Activated T-helper 1 cell treated with anti-CD3 and anti-CD28 coated beads, Interleukin-12 subunit alpha, Interleukin-12 subunit beta, Interleukin-2, Interleukin-4 antibody, amounts not matched to agents 30 ng/mL and 10 ng/mL and 1 ng/mL, durations not matched to agents 14 hours and 24 hours and 36 hours (primary cell): Measurements from ENCODE around the gene DIAPH2. TPM values are rescaled to one million over a fixed set of nuclear protein-coding genes. Genes with fewer than 3 reads are reported as not detected.
"Not testable (repeated sequence)": the region's sequence is repeated elsewhere in the genome, so short reads cannot be mapped to it uniquely, and the experiment has no call there.

Source experiments
- DNase-seq: peaks from one replicate; pipeline ENCODE4 v3.0.0; 2021; ENCODE audit warnings: low spot score
- H3K27ac Mint-ChIP-seq: one replicate; pipeline ENCODE4 v1.8.0; 2021; ENCODE audit warnings: mild to moderate bottlenecking, mixed read lengths
- H3K27me3 Mint-ChIP-seq: one replicate; pipeline ENCODE4 v1.8.0; 2022; ENCODE audit warnings: mild to moderate bottlenecking, moderate library complexity, mixed read lengths; ENCODE audit not compliant: insufficient read depth
- H3K36me3 Mint-ChIP-seq: one replicate; pipeline ENCODE4 v1.8.0; 2021; ENCODE audit warnings: low read depth, mixed read lengths
- H3K4me1 Mint-ChIP-seq: one replicate; pipeline ENCODE4 v1.8.0; 2021; ENCODE audit warnings: low read depth, mixed read lengths
- H3K4me3 Mint-ChIP-seq: one replicate; pipeline ENCODE4 v1.8.0; 2021; ENCODE audit warnings: mild to moderate bottlenecking, moderate library complexity, mixed read lengths
- H3K9me3 Mint-ChIP-seq: one replicate; pipeline ENCODE4 v1.8.0; 2021; ENCODE audit warnings: mixed read lengths
- intact Hi-C: fragments of 100-400 bp; cut with micrococcal nuclease; formaldehyde crosslinking; loops from one replicate; pipeline ENCODE4 v1.15.1; 2024
- total RNA-seq: library from RNA; stranded (reverse); gene quantifications from 2 replicates; pipeline ENCODE4 v1.2.3, GENCODE V29; 2022

DIAPH2 gene
- total RNA-seq, 1 donor from 2014 or later = 10.8 TPM

GRCh38 chrX:96729053-96729452 lies 44.4 kb downstream of the DIAPH2 start:
- peaks cover 9% of the 10 kb centered on the region for H3K4me1 Mint-ChIP-seq
- no peak for DNase-seq
- intact Hi-C loops = no loop called here
- H3K4me3 Mint-ChIP-seq = no peak overlapping the region
- H3K36me3 Mint-ChIP-seq = no peaks in the 10 kb centered on the region
- no peak overlapping the region for H3K27ac Mint-ChIP-seq
- no peaks in the 10 kb centered on the region for H3K27me3 Mint-ChIP-seq
- H3K9me3 Mint-ChIP-seq = no peaks in the 10 kb centered on the region

DNA sequence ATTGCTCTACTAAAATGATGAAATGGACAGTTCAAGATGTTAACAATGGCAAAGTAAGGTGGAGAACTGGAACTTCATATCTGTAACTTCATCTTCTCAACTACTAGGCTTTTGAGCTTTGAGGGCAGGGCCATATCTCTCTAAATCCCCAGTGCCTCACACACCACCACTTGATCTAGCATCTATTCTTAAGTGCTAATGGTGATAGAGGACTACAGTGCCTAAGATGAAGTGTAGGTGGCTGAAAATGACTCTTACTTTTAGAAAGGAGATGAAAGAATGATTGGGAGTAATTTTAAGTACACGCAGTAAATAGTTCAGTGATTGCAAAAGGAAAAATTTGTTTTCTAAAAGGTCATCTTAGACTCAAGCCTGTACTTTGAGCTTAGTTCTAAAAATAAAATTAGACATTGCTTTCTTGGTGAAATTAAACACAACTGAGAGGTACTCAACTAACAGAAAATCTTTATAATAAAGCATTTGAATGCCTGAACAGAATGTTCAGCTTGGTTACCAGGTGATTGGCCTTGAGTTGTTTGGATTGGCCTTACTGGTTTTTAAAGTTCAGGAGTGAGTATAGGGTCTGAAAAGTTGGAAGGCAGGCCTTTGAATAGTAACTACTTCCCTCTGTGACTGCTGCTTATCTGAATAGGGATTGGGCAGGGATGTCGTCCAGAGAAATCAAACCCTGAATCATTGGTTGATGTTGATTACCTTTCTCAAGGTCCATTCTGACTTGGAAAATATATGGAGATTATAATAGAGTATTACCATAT lies 45.4 kb downstream of the DIAPH2 start:
- H3K27me3 Mint-ChIP-seq = no peaks in the 10 kb centered on the region
- H3K9me3 Mint-ChIP-seq = no peaks in the 10 kb centered on the region
- H3K36me3 Mint-ChIP-seq = no peaks in the 10 kb centered on the region

GRCh38 chrX:96731000-96731399 lies 46.4 kb downstream of the DIAPH2 start:
- H3K9me3 Mint-ChIP-seq, H3K4me1 Mint-ChIP-seq, H3K27ac Mint-ChIP-seq, H3K36me3 Mint-ChIP-seq, H3K27me3 Mint-ChIP-seq, H3K4me3 Mint-ChIP-seq, intact Hi-C loops, DNase-seq: not testable (repeated sequence)

More for the DNA sequence above, 45.4 kb downstream of the DIAPH2 start:
- no peak overlapping the region for H3K4me3 Mint-ChIP-seq
- intact Hi-C loops = no loop called here
- DNase-seq = no peak
- peaks cover 9% of the 10 kb centered on the region for H3K4me1 Mint-ChIP-seq
- no peak overlapping the region for H3K27ac Mint-ChIP-seq

GRCh38 chrX:96743367-96744073 lies 58.9 kb downstream of the DIAPH2 start:
- Mint-ChIP-seq H3K27me3 (no peaks in the 10 kb centered on the region), H3K36me3 (peaks cover 3% of the 10 kb centered on the region), H3K4me1 (no peaks in the 10 kb centered on the region), H3K9me3 (no peaks in the 10 kb centered on the region), H3K27ac (no peak overlapping the region), H3K4me3 (no peak overlapping the region)
- intact Hi-C loops = no loop called here
- DNase-seq = no peak

- no peak overlapping the region for H3K4me3 Mint-ChIP-seq
- H3K27ac Mint-ChIP-seq = no peak overlapping the region
- no peaks in the 10 kb centered on the region for H3K36me3 Mint-ChIP-seq
- H3K4me1 Mint-ChIP-seq = no peaks in the 10 kb centered on the region
- intact Hi-C loops = no loop called here
- no peaks in the 10 kb centered on the region for H3K27me3 Mint-ChIP-seq
- no peaks in the 10 kb centered on the region for H3K9me3 Mint-ChIP-seq
- no peak for DNase-seq
These were observed 68.1 kb downstream of the DIAPH2 start for GRCh38 chrX:96752781-96753180.

GRCh38 chrX:96753230-96753629 lies 68.6 kb downstream of the DIAPH2 start:
- no peak overlapping the region for H3K27ac Mint-ChIP-seq
- H3K27me3 Mint-ChIP-seq = no peaks in the 10 kb centered on the region
- no peak for DNase-seq
- intact Hi-C loops = no loop called here
- H3K9me3 Mint-ChIP-seq = no peaks in the 10 kb centered on the region
- H3K36me3 Mint-ChIP-seq = no peaks in the 10 kb centered on the region
- H3K4me3 Mint-ChIP-seq = no peak overlapping the region
- H3K4me1 Mint-ChIP-seq = no peaks in the 10 kb centered on the region

GRCh38 chrX:96756491-96756890 lies 71.8 kb downstream of the DIAPH2 start:
- H3K27ac Mint-ChIP-seq = no peak overlapping the region
- no peaks in the 10 kb centered on the region for H3K36me3 Mint-ChIP-seq
- H3K4me3 Mint-ChIP-seq = no peak overlapping the region
- no peaks in the 10 kb centered on the region for H3K4me1 Mint-ChIP-seq
- intact Hi-C loops = no loop called here
- no peaks in the 10 kb centered on the region for H3K9me3 Mint-ChIP-seq
- DNase-seq = no peak
- no peaks in the 10 kb centered on the region for H3K27me3 Mint-ChIP-seq

DNA sequence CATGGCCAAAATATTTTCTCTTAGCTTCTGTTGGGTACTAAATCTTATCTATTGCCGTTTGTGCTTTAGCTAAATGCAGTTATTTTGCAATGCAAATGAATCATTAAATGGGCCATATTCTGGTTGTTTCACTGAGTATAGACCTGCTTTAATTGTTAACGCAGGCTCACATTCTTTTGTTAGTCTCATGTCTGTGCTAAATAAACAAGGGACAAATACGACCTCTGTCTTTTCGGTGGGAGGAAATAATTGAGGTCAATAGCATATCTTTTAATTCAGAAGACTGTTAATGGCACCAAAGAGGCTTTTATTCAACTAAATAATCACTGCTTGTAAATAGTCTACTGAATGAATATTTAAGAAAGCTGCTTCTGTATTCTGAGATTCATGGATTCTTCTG lies 76.9 kb downstream of the DIAPH2 start:
- H3K9me3 Mint-ChIP-seq = no peaks in the 10 kb centered on the region
- DNase-seq = no peak

GRCh38 chrX:96763608-96764007 lies 79.0 kb downstream of the DIAPH2 start:
- Mint-ChIP-seq H3K27ac (no peak overlapping the region), H3K4me1 (no peaks in the 10 kb centered on the region), H3K4me3 (no peak overlapping the region), H3K36me3 (no peaks in the 10 kb centered on the region), H3K9me3 (no peaks in the 10 kb centered on the region), H3K27me3 (no peaks in the 10 kb centered on the region)
- DNase-seq = no peak
- intact Hi-C loops = no loop called here

More for the DNA sequence above, 76.9 kb downstream of the DIAPH2 start:
- Mint-ChIP-seq H3K27me3 (no peaks in the 10 kb centered on the region), H3K4me3 (no peak overlapping the region), H3K36me3 (no peaks in the 10 kb centered on the region), H3K27ac (no peak overlapping the region), H3K4me1 (no peaks in the 10 kb centered on the region)
- intact Hi-C loops = no loop called here

- H3K36me3 Mint-ChIP-seq = no peaks in the 10 kb centered on the region
- no peak for DNase-seq
- H3K4me1 Mint-ChIP-seq = no peaks in the 10 kb centered on the region
- H3K9me3 Mint-ChIP-seq = no peaks in the 10 kb centered on the region
- intact Hi-C loops = no loop called here
- no peak overlapping the region for H3K27ac Mint-ChIP-seq
- H3K27me3 Mint-ChIP-seq = no peaks in the 10 kb centered on the region
- no peak overlapping the region for H3K4me3 Mint-ChIP-seq
These were observed 80.2 kb downstream of the DIAPH2 start for GRCh38 chrX:96764864-96765263.

DNA sequence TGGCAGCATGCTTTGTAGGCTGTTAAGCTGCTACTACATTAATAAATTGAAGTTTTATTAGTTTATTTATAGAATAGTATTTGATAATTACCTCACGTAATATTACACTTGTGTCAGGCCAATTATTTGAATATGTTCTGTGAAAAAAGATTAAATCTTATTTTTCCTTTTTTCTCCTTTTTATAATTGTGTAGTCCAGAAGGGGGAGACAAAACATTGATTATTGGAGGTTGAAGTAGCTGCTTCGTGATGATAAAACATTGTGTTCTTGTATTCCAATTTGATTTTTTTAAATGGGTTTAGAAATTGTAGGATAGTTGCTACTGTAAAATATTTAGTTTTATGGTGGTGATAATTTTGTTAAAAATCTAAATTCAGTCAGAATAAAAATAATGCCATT lies 85.7 kb downstream of the DIAPH2 start:
- no peaks in the 10 kb centered on the region for H3K27me3 Mint-ChIP-seq
- no peaks in the 10 kb centered on the region for H3K4me1 Mint-ChIP-seq
- no peak overlapping the region for H3K4me3 Mint-ChIP-seq
- no peaks in the 10 kb centered on the region for H3K36me3 Mint-ChIP-seq
- intact Hi-C loops = no loop called here
- no peaks in the 10 kb centered on the region for H3K9me3 Mint-ChIP-seq
- no peak overlapping the region for H3K27ac Mint-ChIP-seq
- no peak for DNase-seq

DNA sequence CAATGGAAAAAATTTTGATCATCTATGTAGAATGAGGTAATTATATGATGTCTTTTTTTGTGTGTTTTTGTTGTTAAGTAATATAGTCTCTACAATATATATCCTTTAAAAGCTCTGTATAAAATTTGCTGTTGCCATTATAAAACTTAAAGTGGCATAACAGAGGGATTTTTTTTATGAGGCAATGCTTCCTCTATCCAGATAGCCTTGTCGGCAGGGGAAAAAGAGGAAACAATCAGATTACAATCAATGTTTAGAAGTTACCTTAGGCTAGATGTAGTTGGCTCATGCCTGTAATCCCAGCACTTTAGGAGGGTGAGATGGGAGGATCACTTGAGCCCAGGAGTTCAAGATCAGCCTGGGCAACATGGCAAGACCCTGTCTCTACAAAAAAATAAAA lies 86.8 kb downstream of the DIAPH2 start:
- DNase-seq = no peak
- H3K27me3 Mint-ChIP-seq = no peaks in the 10 kb centered on the region
- intact Hi-C loops = no loop called here
- no peaks in the 10 kb centered on the region for H3K9me3 Mint-ChIP-seq
- H3K27ac Mint-ChIP-seq = no peak overlapping the region
- H3K36me3 Mint-ChIP-seq = no peaks in the 10 kb centered on the region
- H3K4me3 Mint-ChIP-seq = no peak overlapping the region
- H3K4me1 Mint-ChIP-seq = no peaks in the 10 kb centered on the region

GRCh38 chrX:96774116-96774515 lies 89.5 kb downstream of the DIAPH2 start:
- H3K9me3 Mint-ChIP-seq = no peaks in the 10 kb centered on the region
- intact Hi-C loops = no loop called here
- no peak for DNase-seq
- H3K36me3 Mint-ChIP-seq = no peaks in the 10 kb centered on the region
- H3K4me1 Mint-ChIP-seq = no peaks in the 10 kb centered on the region
- H3K4me3 Mint-ChIP-seq = no peak overlapping the region
- no peak overlapping the region for H3K27ac Mint-ChIP-seq
- no peaks in the 10 kb centered on the region for H3K27me3 Mint-ChIP-seq
